Limb (tissue), 2 donors: ENCODE measurements around the gene ANKRD11.
A peak's percentile ranks its signal among the peaks of the same experiment; 100 is the strongest.

ENCODE experiments used
- DNase-seq, 2 donors: peaks; one replicate each; pipeline ENCODE4 v3.0.0-alpha.2; 2016; ENCODE audit errors: extremely low spot score in 2 of 2

Gene ANKRD11

DNA sequence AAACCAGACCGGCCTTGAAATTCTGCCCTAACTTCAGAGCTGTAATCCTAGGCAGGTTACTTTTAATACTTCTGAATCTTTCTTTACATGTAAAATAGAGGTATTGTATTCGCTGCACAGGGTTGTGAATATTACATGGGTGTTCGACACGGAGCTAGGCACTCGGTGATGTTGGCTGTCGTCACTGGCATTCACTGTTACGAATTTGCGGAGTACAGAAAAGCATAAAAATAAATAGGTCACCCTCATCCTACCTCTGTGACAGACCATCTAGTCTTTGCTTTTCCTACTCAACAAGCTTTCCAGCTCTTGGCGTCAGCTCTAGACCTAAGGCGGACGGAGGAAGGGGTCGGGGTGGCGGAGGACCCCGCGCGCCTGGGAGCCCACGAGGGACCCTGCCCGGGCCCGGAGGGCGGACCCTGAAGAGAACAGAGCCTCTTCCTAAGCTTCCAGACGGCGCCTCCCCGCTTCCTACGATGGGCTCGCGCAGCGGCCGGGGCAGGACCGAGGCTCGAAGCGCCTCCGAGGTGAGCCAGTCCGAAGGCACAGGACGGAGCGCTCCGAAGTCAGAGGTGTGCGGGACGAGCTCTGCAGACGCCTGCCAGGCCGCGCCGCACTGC is 17.0 kb upstream of the ANKRD11 start:
- no peak for DNase-seq

DNA sequence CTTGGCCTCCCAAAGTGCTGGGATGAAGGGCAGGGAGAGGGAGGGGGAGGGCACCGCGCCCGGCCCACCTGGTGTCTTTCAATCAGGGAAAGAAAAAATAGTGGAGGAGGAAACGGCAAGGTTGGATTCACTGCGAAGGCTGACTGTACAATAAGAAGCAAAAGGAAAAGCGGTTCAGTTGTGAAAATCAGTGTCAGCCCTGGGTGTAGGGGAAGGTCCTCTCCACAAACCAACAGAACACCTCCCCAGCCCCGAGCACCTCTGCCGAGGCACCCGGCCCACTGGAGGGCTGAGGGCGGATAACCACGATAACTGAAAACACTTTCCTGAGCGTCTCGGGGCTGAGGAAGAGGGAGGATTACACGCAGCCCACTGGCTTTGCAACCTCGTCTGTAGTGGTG is 16.4 kb upstream of the ANKRD11 start:
- DNase-seq = no peak

DNA sequence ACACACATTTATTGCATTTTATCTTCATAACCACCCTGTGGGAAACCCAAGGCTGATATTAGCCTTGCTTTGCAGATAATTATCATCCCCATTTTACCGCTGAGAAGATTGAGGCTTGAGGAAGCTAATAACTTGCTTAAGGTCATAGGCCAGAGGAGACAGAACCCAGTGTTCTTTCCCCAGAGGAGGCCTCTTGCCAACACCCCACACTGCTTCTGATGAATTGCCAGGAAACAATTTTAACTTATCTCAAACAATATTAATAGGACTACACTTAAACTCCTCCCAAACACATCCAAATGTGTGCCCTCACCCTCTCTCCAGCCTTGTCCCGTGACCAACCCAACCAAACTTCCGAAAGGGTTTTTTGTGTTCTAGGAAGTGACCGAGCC is 15.7 kb upstream of the ANKRD11 start:
- no peak for DNase-seq

DNA sequence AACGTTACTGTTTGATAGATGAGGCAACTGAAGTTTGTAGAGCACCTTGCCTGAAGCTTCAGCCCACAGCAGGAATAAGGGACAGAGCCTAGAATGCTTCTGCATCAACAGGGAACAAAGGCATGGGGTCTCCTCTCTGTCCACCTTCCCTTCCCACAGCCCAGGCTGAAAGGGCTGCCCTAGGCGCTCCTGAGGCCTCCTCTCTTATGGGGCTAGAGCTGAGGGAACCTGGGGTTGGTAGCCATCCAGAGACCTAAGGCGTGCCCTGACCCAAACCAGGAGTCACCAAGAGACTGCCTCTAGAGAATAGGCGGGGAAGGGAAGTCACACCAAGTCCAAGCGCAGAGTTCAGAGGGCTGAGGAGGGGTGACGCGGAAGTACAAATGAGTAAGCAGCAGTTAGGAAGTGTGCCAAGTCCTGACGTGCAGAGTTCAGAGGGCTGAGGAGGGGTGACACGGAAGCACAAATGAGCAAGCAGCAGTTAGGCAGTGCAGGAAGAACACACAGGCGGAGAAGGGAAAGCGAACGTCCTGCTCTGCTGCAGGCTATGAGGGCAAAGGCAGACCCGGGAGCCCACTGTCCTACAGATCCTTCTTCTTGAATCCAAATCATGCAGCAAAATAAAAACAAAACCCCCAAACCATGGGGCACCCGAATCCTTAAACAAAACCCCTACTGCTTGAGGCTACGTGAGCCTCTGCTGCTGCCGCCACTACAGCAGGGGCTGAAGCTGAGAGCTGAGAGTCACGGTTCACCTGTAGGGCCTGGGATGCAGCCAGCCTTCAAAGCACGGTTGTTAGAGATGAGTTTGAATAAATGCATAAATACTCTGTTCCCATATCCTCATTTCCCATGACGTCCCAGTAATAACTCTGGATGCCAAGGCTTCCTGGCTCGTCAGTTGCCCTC is 15.1 kb upstream of the ANKRD11 start:
- peak; percentile 30 to 48 for DNase-seq

DNA sequence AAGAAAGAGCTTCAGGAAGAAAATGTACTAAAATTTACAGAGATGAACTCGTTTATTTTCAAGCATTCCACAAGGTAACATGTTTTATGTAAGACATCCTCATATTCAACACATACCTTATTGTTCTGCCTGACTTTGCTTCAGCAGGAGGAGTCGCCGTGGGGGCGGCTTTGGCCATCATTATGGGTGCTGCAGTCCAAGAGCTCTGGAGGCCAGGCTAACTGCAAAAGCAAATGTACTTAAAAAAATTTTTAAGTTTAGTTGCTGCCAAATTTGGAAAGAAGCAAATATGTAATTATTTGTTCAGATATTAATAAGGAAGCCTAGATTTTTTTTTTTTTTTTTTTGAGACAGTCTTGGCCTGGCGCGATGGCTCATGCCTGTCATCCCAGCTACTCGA is 13.7 kb upstream of the ANKRD11 start:
- no peak for DNase-seq

DNA sequence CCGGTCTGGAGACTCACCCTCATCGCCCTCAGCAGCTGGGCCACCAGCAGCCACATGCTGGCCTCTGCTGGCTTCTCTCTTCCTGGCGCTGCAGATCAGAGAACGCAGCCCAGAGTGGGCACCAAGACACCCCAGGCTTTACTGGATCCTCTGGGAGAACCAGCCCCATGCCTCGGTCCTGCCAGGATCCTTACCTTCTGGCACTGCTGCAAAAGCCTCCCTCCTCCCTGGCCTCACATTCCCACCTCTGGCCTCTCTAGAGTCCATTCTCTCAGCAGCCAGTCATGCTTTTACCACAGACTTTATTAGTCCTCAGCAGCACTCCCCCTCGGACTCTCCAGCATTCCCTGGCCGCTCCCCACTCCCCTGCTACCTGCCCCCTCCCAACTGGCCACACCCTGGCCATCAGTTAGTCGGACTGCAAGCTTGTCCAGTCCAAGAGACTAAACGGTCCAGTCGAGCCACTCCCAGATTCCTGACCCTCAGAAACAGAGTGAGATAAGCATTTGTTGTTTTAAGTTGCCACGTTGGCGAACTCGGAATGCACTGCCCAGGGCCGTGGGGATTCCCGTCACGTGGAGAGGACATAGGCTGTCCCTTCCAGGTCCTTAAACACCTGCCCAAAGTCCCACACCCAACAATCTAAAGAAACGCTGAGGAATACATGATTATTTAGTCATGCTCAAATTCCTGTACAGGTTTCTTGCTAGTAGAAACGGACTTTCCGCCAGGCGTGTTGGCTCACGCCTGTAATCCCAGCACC is 11.9 kb upstream of the ANKRD11 start:
- no peak for DNase-seq

DNA sequence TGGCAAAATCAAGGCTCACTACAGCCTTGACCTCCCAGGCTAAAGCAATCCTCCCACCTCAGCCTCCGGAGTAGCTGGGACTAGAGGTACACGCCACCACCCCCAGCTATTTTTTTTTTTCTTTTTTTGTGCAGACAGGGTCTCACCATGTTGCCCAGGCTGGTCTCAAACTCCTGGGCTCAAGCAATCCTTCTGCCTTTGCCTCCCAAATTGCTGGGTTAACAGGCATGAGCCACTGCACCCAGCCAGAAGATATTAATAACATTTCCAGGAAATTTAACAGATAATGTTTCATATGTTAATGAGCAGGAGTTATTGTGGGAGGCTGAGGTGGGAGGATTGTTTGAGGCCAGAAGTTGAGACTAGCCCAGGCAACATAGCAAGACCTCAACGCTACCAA is 9.4 kb upstream of the ANKRD11 start:
- DNase-seq = no peak

DNA sequence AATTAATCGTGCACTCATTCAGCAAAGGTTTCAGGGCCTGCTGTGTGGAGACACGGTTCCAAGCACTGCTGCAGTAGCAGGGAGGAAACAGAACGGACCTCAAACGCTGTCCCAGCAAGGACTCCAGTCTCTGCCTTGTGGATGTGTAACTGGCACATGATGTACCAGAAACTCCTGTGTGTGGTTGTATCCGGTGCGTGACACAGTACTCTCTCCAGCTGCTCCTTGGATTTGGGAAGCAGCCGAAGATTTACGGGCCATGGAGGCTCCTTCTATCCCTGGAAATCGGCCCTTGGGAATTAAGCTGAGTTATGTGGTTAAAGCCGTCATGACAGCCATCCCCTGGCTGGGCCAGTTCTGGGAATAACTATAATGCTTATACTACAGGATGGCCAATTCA is 8.5 kb upstream of the ANKRD11 start:
- peak; percentile 40 to 52 for DNase-seq

DNA sequence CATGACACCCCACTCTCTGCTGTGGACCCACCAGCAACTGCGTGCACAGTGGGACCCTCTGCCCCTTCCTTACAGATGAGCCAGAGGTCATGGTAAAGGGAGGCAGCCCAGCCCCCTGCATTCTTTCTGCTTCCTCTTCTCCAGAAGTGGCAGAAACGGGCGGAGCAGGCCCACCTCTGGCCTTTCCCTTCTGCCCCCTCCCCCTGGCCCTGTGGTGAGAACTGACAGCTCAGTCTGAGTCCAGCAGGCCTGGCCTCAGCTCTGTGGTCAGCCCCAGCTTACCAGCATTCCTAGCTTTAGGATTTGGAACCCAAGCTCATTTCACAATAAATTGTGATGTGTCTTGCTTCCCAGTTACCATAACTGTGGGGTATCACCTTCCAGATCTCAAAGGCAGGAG is 4.8 kb upstream of the ANKRD11 start:
- DNase-seq = no peak

DNA sequence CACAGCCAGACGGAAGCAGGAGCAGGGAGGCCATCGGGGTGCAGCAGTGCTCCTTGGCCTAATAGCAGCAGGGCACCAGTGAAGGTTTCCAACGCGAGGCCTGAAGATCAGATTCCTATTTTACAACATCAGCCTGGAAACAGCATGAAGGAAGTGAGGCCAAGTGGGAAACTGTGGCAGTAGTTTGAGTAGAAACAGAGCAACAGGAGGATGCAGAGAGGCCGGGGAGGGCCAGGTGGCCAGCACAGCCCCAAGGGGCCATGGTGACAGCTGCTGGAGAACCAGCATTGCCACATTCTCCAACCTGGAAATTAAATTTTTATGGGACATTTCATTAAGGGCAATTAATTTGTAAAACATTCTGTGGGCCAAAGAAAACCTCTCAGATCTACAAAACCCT is 3.4 kb upstream of the ANKRD11 start:
- DNase-seq = no peak

DNA sequence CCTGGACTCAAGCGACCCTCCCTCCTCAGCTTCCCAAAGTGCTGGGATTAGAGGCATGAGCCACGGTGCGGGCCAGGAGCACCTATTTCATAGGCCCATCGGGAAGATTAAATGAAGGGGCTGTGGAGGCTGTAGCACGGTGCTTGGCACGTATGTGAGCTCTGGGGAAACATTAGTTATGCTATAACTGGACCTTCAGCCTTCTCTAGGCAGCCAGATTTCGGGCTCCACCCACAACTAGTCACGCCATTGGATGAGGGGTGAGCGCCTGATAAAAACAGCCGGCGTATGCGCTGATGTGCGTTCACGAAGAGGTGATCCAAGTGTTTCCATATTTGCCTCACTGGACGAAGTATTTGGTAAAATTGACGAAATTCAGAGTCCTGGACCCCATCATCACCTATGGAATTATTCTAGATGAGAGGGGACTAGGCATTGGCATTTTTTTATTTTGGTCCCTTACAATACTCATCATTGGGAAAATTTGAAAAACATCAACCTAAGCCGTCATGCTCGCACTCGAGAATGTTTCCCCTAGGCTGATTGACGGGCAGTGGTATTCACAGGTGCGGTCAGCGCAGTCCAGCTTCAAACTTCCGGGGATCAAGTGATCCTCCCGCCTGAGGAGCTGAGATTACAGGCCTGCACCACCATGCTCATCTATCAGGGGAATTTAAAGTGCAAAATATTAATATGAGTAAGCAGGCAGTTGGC is 1.8 kb upstream of the ANKRD11 start:
- no peak for DNase-seq

DNA sequence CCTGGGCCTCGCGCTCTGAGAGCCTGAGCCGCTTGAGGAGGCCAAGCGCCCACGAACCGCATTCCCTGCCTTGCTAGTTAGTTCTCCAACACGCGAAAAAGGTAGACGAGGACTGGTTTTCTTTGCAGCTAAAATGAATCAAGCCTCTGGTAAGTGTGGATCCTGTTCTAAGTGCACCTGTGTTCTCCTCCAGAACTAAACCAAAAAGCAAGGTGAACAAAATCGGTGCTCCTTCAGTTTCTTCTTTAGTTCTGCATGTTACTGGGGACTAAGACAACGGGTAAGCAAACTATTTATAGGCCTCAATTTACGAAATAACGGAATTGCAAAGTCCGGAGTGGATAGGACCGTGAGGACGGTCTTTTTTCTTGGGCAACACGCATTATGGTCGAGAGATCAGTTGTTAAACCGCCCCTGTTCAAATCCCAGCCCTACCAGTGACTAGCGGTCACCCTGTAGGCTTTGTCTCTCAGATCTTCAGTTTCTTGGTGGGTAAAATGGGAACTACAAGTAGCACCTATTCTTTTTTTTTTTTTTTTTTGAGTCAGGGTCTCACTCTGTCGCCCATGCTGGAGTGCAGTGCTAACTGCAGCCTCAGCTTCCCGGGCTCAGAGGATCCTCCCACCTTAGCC is 993 bp upstream of the ANKRD11 start:
- DNase-seq = no peak

DNA sequence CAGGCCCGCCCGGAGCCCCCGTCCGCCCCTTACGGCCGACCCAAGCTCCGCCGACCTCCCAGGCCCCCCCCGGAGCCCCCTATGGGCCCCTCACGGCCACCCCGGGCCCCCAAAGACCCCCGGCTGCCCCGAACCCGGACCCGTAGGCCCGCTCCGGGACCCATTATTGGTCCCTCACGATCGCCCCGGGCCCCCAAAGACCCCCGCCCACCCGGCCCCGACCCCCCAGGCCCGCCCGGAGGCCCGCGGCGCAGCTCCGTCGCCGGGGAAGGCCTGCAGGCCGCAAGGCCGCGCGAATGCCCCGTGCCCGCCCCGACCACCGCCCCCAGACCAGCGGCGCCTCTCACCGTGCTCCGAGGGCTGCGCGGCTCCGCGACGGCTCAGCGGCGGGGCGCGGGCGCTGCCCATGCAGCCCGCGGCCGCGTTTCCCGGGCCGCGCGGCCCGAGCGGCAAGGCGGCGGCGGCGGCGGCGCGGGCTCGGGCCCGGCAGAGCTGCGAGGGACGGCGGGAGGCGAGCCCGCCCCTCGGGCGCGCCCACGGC is 393 bp downstream of the ANKRD11 start:
- DNase-seq = peak in 1 of 2 donors; percentile 62

DNA sequence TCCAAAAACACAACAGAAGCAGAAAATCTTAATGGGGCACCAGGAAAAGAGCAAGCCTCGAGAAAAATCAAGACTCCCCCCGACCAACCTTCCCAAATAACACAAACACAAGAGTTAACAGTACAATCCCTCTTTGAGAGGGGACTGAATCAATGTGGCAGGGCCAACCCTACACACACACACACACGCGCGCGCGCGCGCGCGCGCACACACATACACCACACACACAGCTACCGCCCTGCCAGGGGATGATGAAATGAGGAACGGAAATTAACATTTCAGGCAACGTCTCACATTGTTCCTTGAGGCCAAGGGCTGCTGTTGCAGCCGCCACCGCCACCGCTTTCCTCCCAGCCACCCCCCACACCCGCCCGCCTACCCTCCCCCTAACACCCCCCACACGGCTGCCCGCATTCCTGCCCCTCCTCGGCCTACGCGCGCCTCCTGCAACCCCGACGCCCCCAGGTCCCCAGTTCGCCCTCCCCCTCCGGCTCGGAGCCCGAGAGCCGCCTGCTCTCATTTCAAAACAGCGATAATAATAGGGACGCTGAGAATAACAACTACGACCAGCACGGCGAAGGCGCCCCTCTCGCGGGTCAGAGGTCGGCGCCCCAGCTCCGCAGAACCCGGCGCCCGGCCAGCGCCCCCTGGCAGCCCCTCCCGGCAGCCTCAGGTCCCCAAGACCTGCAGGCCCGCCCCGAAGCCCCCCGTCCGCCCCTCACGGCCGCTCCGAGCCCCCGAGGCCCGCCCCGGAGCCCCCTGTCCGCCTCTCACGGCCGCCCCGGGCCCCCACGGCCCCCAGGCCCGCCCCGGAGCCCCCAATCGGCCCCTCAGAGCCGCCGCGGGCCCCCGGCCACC is 1.1 kb downstream of the ANKRD11 start:
- DNase-seq = peak; percentile 82 to 87

DNA sequence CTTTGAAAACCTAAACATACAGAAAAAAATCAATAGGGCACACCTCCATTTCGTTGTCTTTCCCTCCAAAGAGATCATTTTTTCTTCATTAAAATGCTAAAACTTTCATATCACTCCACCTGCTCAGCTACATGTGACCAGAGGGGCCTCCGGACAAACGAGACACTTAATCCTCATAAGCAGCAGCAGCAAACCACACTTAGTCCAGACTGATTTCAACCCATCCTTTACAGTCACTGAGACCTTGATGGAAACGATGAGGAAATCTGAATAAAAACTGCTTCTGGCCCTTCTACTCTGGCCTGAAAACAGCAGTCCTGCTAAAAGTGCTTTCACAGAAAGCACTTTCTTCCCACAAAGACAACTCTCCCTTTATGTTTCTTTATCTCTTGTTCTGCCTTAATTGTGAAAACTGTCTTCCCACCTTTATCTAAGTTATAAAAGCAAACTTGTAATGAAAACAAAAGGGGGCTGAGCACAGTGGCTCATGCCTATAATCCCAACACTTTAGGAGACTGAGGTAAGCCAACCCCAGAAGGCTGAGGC is 4.6 kb downstream of the ANKRD11 start:
- no peak for DNase-seq

DNA sequence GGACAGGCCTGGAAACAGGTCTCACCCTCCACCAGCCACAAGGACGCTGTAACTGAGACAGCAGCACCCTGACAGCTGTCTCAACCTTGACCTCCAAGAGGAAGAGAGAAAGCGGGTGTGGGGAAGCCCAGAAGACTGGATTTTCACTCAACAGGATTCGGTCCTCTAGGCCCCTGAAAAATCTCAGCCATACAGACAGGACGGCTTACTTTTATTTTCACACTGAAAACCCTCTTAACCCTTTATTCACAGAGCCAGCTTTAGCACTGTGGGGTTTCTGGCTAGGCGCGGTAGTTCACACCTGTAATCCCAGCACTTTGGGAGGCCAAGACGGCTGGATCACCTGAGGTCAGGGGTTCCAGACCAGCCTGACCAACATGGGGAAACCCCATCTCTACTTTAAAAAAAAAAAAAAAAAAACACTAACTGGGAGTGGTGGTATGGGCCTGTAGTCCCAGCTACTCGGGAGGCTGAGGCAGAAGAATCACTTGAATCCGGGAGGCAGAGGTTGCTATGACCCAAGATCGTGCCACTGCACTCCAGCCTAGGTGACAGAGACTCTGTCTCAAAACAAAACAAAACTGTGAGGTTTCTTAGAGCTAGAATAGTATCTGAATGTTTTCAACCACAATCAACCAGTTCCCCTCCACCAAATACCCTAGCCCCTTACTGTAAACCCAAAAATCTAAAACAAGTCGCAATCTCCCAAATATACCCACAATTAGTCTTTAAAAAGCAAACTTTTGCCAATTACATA is 5.3 kb downstream of the ANKRD11 start:
- DNase-seq = no peak

DNA sequence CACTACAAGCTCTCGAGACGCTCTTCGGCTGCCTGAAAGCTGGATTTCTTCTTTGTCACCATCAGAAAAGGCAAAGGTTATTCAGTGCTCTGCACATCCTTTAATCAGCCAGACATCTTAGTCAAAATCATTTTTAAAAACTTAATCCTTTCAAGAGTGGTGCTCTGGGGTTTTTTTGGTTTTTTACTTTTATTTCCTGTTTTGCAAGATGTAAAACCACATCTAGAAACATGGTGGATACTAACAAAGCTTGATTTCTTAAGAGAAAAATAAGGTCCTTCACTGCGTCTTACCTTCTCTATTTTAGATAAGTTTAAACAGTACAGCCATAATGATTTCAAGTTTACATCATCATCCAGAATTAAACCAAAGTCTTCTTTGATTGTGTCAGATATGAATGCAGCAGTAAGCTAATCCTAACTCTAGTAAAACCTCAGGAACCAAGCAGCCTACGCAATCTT is 6.3 kb downstream of the ANKRD11 start:
- no peak for DNase-seq

DNA sequence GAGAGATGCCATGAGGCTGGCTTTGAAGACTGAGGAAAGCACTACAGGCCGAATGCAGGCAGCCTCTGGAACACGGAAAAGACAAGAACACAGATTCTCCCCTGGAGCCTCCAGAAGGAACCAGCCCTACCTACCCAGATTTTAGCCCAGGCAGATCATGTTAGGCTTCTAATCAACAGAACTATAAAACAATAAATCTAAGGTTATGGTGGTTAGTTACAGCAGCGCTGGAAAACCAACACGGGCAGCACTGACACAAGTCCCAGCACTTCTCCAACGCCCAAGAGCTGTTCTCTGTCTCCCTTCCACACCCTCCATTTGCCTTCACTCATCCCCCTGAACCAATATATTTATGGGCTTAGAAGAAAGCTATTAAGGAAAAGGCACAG is 7.5 kb downstream of the ANKRD11 start:
- no peak for DNase-seq
